HG03045 (cell line): ENCODE data around the gene MAT2A.
"Not testable (repeated sequence)": the region's sequence is repeated elsewhere in the genome, so short reads cannot be mapped to it uniquely, and the experiment has no call there.

Experiments used
- ATAC-seq: cut with Tn5 transposase; IDR thresholded peaks from one replicate; pipeline ENCODE4 v1.9.1; 2021; ENCODE audit warnings: mild to moderate bottlenecking, moderate library complexity; ENCODE audit not compliant: unreplicated experiment

Gene MAT2A

GRCh38 chr2:85523903-85524335, 15.0 kb upstream of the MAT2A start:
- no peak for ATAC-seq

- no peak for ATAC-seq
These were observed 14.5 kb upstream of the MAT2A start for GRCh38 chr2:85524336-85524908.

DNA sequence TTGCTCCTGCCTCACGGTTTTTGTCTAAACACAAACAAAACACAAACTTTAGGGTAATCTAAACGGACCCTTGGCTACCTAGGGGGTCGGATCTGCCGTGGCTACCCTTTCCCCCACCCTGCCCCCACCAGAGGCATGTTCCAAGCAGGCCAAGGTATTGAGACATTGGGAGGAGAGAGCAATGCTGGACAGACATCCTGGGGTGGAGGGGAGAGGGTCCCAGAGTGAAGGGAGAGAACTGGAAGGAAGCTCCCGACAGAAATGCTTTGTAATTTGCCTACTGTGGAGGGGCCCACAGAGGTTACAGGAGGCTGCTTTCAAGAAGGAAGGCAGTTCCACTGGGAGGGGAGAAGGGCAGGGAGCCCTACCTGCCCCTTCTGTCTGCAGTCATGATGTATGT, 13.9 kb upstream of the MAT2A start:
- ATAC-seq, result no peak

- ATAC-seq, result no peak
These were observed 13.4 kb upstream of the MAT2A start for GRCh38 chr2:85525567-85525966.

GRCh38 chr2:85527787-85528186, 11.2 kb upstream of the MAT2A start:
- no peak for ATAC-seq

- no peak for ATAC-seq
These were observed 10.6 kb upstream of the MAT2A start for GRCh38 chr2:85528355-85528754.

- no peak for ATAC-seq
These were observed 9.2 kb upstream of the MAT2A start for GRCh38 chr2:85529809-85530208.

- ATAC-seq, result no peak
These were observed 7.4 kb upstream of the MAT2A start for GRCh38 chr2:85531589-85531988.

GRCh38 chr2:85534099-85534498, 4.9 kb upstream of the MAT2A start:
- ATAC-seq, result no peak

- ATAC-seq, result no peak
These were observed 4.1 kb upstream of the MAT2A start for GRCh38 chr2:85534881-85535280.

GRCh38 chr2:85536479-85536878, 2.5 kb upstream of the MAT2A start:
- no peak for ATAC-seq

GRCh38 chr2:85537600-85538506, 1.1 kb upstream of the MAT2A start:
- ATAC-seq, result no peak

GRCh38 chr2:85539361-85540132, 579 bp downstream of the MAT2A start:
- peak; percentile 35 for ATAC-seq

DNA sequence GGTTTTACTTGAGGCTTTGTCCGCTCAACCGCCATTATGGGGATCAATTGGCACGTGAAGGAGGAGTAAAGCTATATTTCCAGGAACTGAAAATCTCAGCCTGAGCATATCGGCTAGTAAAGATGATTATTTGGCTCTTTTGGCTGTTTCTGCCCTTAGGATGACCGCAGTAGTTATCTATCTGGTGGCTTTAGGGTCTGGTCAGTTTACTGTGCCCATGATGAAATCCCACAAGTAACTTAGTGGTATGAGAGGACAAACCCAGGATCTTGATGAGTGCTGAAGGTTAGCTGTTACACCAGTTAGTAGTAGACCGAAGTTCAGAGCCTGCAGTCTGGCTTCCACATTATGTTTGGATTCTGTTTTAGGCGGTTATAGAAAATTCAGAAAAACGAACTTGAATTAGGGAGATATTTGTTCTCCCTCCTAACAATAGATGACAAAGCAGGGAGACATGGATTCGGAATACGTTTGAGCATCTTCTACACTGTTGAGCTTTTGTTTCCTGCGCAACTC, 1.2 kb downstream of the MAT2A start:
- ATAC-seq, result no peak

- ATAC-seq, result no peak
These were observed 2.3 kb downstream of the MAT2A start for GRCh38 chr2:85541262-85541661.

DNA sequence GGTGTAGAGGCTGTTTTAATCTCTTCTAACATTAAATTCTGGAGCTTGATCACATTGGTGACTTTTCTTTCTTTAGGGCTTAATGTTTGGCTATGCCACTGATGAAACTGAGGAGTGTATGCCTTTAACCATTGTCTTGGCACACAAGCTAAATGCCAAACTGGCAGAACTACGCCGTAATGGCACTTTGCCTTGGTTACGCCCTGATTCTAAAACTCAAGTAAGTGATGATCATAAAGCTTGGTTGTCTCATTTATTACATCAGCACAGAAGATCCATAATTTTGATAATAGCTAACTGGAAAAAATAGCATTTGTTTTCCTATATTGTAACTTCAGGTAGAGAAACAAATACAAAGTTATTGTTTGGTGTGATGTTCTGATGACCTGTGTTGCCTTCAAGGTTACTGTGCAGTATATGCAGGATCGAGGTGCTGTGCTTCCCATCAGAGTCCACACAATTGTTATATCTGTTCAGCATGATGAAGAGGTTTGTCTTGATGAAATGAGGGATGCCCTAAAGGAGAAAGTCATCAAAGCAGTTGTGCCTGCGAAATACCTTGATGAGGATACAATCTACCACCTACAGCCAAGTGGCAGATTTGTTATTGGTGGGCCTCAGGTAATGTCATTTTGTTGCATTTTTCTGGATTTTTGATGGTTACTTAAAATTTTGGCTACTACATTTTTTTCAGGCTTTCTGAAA, 2.9 kb downstream of the MAT2A start:
- ATAC-seq, result no peak

GRCh38 chr2:85542777-85543176, 3.8 kb downstream of the MAT2A start:
- ATAC-seq, result no peak

GRCh38 chr2:85544254-85544691, 5.3 kb downstream of the MAT2A start:
- ATAC-seq, result not testable (repeated sequence)

- ATAC-seq, result not testable (repeated sequence)
These were observed 6.2 kb downstream of the MAT2A start for GRCh38 chr2:85544915-85545779.

GRCh38 chr2:85545780-85546240, 6.8 kb downstream of the MAT2A start:
- no peak for ATAC-seq
